ENCODE results near the gene ABCB6.

DNA sequence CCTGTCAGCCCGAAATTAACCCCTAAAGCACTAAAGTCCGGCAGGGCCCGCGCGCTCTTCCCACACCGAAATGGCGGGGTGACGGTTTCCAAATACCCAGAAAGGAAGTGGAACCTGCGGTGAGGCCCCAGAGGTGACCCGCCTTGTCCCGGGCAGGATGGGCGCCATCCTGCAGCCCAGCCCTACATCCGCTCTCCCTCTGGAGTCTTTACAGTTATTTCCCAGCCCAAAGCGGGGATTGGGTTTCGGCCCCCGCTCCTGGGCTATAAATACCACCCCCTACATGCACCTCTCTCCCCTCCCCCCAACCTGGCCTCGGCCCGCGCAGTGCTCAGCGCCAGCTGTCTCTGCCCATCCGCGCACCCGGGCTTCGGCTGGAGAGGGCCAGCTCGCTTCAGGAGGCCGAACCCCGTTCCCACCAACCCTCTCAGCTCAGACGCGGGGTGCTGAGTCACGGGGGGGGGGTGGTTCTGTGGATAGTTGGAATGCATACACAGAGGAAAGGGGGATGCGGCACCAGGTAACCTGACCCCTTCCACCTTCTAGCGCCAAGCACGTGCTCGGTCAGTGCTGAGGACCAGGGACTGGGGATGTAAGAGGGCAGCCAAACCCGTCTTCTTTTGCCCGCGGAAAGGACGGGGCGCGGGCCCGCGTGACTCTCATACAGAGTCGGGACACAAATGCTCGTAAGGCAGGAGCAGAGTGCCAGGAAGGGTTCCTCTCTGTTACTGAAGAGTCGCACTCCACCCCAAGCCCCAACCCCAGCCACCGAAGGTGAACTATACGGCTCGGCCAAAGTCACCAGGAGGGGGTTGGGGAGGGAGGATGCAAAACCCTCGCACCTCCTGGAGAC is 34.4 kb upstream of the ABCB6 start, which contains the start of gene TUBA4B:
- TF ChIP-seq, protein P1, sequence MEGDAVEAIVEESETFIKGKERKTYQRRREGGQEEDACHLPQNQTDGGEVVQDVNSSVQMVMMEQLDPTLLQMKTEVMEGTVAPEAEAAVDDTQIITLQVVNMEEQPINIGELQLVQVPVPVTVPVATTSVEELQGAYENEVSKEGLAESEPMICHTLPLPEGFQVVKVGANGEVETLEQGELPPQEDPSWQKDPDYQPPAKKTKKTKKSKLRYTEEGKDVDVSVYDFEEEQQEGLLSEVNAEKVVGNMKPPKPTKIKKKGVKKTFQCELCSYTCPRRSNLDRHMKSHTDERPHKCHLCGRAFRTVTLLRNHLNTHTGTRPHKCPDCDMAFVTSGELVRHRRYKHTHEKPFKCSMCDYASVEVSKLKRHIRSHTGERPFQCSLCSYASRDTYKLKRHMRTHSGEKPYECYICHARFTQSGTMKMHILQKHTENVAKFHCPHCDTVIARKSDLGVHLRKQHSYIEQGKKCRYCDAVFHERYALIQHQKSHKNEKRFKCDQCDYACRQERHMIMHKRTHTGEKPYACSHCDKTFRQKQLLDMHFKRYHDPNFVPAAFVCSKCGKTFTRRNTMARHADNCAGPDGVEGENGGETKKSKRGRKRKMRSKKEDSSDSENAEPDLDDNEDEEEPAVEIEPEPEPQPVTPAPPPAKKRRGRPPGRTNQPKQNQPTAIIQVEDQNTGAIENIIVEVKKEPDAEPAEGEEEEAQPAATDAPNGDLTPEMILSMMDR (IDR thresholded peaks at IDR 0.05) = no peak
- TF ChIP-seq POLR2A (IDR thresholded peaks at IDR 0.05) = no peak

Data from vagina (tissue), 2 donors.